Activated CD8-positive, alpha-beta memory T cell treated with anti-CD3 and anti-CD28 coated beads, Interleukin-2, amount 50 U/mL, for 1 hour (primary cell): ENCODE measurements around the gene PIGT.
"Not testable (repeated sequence)": the region's sequence is repeated elsewhere in the genome, so short reads cannot be mapped to it uniquely, and the experiment has no call there.

Experiments used
- DNase-seq: peaks from one replicate; pipeline ENCODE4 v3.0.0-alpha.2; 2020; ENCODE audit errors: extremely low read depth

PIGT gene

GRCh38 chr20:45462711-45463509 lies 47.0 kb downstream of the PIGT start:
- no peak for DNase-seq

- no peak for DNase-seq
Observed at GRCh38 chr20:45463709-45464108, 47.8 kb downstream of the PIGT start.

- no peak for DNase-seq
Observed at GRCh38 chr20:45465491-45466266, 49.7 kb downstream of the PIGT start.

- DNase-seq = no peak
Observed at GRCh38 chr20:45467172-45467571, 51.2 kb downstream of the PIGT start.

- no peak for DNase-seq
Observed at GRCh38 chr20:45467861-45468260, 51.9 kb downstream of the PIGT start.

- no peak for DNase-seq
Observed at GRCh38 chr20:45469336-45470261, 53.7 kb downstream of the PIGT start, which contains the start of gene WFDC2. TSS of gene WFDC2 (plus strand) at chr20:45469753. CDS start at chr20:45469782, 29 bp downstream.

- DNase-seq = no peak
Observed at GRCh38 chr20:45470262-45470931, 54.5 kb downstream of the PIGT start.

- DNase-seq = no peak
Observed at GRCh38 chr20:45470937-45471336, 55.0 kb downstream of the PIGT start.

GRCh38 chr20:45472286-45472685 lies 56.3 kb downstream of the PIGT start:
- DNase-seq = not testable (repeated sequence)
